Neural progenitor cell (in vitro differentiated cells): ENCODE results near the gene OSBPL1A. TPM values are rescaled to one million over a fixed set of nuclear protein-coding genes. Genes with fewer than 3 reads are reported as not detected.

Experiments
- DNase-seq: peaks from one replicate; pipeline ENCODE4 v3.0.0-alpha.2; 2016; ENCODE audit warnings: low spot score
- H2AFZ ChIP-seq: fragments of 200-600 bp; sonication (generic); replicated peaks from 2 replicates; pipeline ENCODE4 v1.6.1; 2016; ENCODE audit warnings: antibody characterized with exemption
- H3F3A ChIP-seq: fragments of 200-600 bp; sonication (generic); 2 replicates; pipeline ENCODE4 v1.6.1; 2016; ENCODE audit warnings: antibody characterized with exemption, low read depth
- H3K27ac ChIP-seq: fragments of 200-600 bp; sonication (generic); 2 replicates; pipeline ENCODE4 v1.5.1; 2016; ENCODE audit warnings: mild to moderate bottlenecking
- H3K27me3 ChIP-seq: fragments of 200-600 bp; sonication (generic); 2 replicates; pipeline ENCODE4 v1.6.1; 2016; ENCODE audit warnings: mild to moderate bottlenecking, moderate library complexity
- H3K36me3 ChIP-seq: fragments of 200-600 bp; sonication (generic); 2 replicates; pipeline ENCODE4 v1.5.1; 2016
- H3K4me1 ChIP-seq: fragments of 200-600 bp; sonication (generic); 2 replicates; pipeline ENCODE4 v1.6.1; 2016; ENCODE audit warnings: mixed run types
- H3K4me2 ChIP-seq: fragments of 200-600 bp; sonication (generic); 2 replicates; pipeline ENCODE4 v1.6.1; 2016
- H3K4me3 ChIP-seq: fragments of 200-600 bp; sonication (generic); 2 replicates; pipeline ENCODE4 v1.5.1; 2016
- H3K79me2 ChIP-seq: fragments of 200-600 bp; sonication (generic); 2 replicates; pipeline ENCODE4 v1.6.1; 2016; ENCODE audit warnings: low read depth
- H3K9ac ChIP-seq: fragments of 200-600 bp; sonication (generic); 2 replicates; pipeline ENCODE4 v1.6.1; 2016
- H3K9me3 ChIP-seq: fragments of 200-600 bp; sonication (generic); 2 replicates; pipeline ENCODE4 v1.5.1; 2016; ENCODE audit warnings: low read depth
- H4K20me1 ChIP-seq: fragments of 200-600 bp; sonication (generic); 2 replicates; pipeline ENCODE4 v1.6.1; 2016; ENCODE audit warnings: low read depth
- H3K27ac Mint-ChIP-seq: 3 replicates; pipeline ENCODE4 v1.8.0; 2021; ENCODE audit warnings: mixed read lengths
- H3K27me3 Mint-ChIP-seq: 2 replicates; pipeline ENCODE4 v1.8.0; 2022; ENCODE audit warnings: low read depth, mild to moderate bottlenecking, inconsistent platforms, moderate library complexity, mixed read lengths; ENCODE audit not compliant: insufficient read depth
- H3K36me3 Mint-ChIP-seq: 3 replicates; pipeline ENCODE4 v1.8.0; 2021; ENCODE audit warnings: mixed read lengths
- H3K4me1 Mint-ChIP-seq: 3 replicates; pipeline ENCODE4 v1.8.0; 2021; ENCODE audit warnings: mixed read lengths
- H3K4me3 Mint-ChIP-seq: 3 replicates; pipeline ENCODE4 v1.8.0; 2021; ENCODE audit warnings: mild to moderate bottlenecking, moderate library complexity, mixed read lengths
- H3K9me3 Mint-ChIP-seq: 3 replicates; pipeline ENCODE4 v1.8.0; 2020; ENCODE audit warnings: mixed read lengths
- EZH2 ChIP-seq: fragments of 200-600 bp; sonication (generic); IDR thresholded peaks from 2 replicates; pipeline ENCODE4 v1.6.1; 2017; ENCODE audit warnings: antibody characterized with exemption, mild to moderate bottlenecking, moderate library complexity
- EZH2phosphoT487 ChIP-seq: fragments of 200-600 bp; sonication (generic); IDR thresholded peaks from 2 replicates; pipeline ENCODE4 v1.6.1; 2017; ENCODE audit warnings: antibody characterized with exemption
- total RNA-seq: library from RNA; depleted of rRNA; stranded (reverse); fragments of >200 nt; gene quantifications from 2 replicates; pipeline ENCODE4 v1.2.3, GENCODE V29; 2015; ENCODE audit warnings: low replicate concordance
- TF ChIP-seq, protein P1 (sequence below): fragments of 200-600 bp; sonication (generic); IDR thresholded peaks from 2 replicates; pipeline ENCODE4 v1.5.1; 2017; ENCODE audit warnings: antibody characterized with exemption, mild to moderate bottlenecking

Gene OSBPL1A
- total RNA-seq, 1 donor from 2014 or later, result 75.0 TPM

DNA sequence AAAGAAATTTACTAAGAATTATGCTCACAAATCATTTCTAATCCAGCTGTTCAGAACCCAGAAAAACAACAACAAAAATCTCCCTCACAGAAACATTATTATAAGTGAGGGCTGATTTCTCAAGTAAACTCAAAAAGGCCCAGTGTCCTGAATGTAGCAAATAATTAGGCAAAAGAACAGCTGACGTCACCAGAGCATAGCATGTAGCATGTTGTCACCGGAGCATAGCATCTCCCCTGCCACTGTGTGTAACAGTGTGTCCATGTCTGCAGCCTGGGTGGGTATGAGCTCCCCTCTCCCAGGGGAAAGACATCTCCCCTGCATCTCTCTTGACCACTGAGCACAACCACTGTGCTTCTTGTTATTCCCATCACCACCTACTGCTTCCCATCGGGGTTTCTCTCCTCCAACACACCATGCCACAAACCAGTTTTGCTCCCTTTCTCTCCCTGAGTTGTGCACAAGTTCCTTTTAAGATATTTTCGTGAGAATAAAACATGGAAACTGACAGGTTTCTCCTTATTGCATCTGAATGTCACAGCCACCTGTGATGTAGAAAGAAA lies 132.0 kb downstream of the OSBPL1A start:
- TF ChIP-seq, protein P1, sequence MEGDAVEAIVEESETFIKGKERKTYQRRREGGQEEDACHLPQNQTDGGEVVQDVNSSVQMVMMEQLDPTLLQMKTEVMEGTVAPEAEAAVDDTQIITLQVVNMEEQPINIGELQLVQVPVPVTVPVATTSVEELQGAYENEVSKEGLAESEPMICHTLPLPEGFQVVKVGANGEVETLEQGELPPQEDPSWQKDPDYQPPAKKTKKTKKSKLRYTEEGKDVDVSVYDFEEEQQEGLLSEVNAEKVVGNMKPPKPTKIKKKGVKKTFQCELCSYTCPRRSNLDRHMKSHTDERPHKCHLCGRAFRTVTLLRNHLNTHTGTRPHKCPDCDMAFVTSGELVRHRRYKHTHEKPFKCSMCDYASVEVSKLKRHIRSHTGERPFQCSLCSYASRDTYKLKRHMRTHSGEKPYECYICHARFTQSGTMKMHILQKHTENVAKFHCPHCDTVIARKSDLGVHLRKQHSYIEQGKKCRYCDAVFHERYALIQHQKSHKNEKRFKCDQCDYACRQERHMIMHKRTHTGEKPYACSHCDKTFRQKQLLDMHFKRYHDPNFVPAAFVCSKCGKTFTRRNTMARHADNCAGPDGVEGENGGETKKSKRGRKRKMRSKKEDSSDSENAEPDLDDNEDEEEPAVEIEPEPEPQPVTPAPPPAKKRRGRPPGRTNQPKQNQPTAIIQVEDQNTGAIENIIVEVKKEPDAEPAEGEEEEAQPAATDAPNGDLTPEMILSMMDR, result no peak
- TF ChIP-seq EZH2 (no peak), EZH2phosphoT487 (no peak)
- no peak overlapping the region for H3K4me3 Mint-ChIP-seq

GRCh38 chr18:24263050-24263449 lies 134.6 kb downstream of the OSBPL1A start:
- H4K20me1 ChIP-seq, result no peaks in the 10 kb centered on the region
- no peaks in the 10 kb centered on the region for H3K27me3 Mint-ChIP-seq
- no peak overlapping the region for H2AFZ ChIP-seq
- no peak overlapping the region for H3K4me3 ChIP-seq
- peaks cover 13% of the 10 kb centered on the region for H3F3A ChIP-seq
- H3K9me3 ChIP-seq, result no peaks in the 10 kb centered on the region
- DNase-seq, result no peak
- peaks cover 4% of the 10 kb centered on the region for H3K9me3 Mint-ChIP-seq
- peaks cover 10% of the 10 kb centered on the region for H3K36me3 Mint-ChIP-seq
- H3K27ac Mint-ChIP-seq, result no peak overlapping the region
- no peak overlapping the region for H3K4me2 ChIP-seq
- H3K4me1 ChIP-seq, result peaks cover 10% of the 10 kb centered on the region
- H3K4me1 Mint-ChIP-seq, result peaks cover 3% of the 10 kb centered on the region
- peaks cover 23% of the 10 kb centered on the region for H3K79me2 ChIP-seq
- TF ChIP-seq, protein P1, result no peak
- TF ChIP-seq EZH2 (no peak), EZH2phosphoT487 (no peak)
- H3K27me3 ChIP-seq, result no peaks in the 10 kb centered on the region
- no peak overlapping the region for H3K9ac ChIP-seq
- H3K4me3 Mint-ChIP-seq, result no peak overlapping the region
- H3K36me3 ChIP-seq, result no peaks in the 10 kb centered on the region
- H3K27ac ChIP-seq, result no peak overlapping the region

More for the DNA sequence above, 132.0 kb downstream of the OSBPL1A start:
- Histone ChIP-seq H2AFZ (no peak overlapping the region), H3K79me2 (peaks cover 44% of the 10 kb centered on the region), H3K27ac (no peak overlapping the region), H4K20me1 (peaks cover 18% of the 10 kb centered on the region), H3K36me3 (no peaks in the 10 kb centered on the region), H3F3A (peaks cover 24% of the 10 kb centered on the region), H3K27me3 (no peaks in the 10 kb centered on the region), H3K9me3 (no peaks in the 10 kb centered on the region), H3K9ac (no peak overlapping the region), H3K4me1 (peaks cover 26% of the 10 kb centered on the region), H3K4me3 (no peak overlapping the region), H3K4me2 (no peak overlapping the region)
- H3K4me1 Mint-ChIP-seq, result peaks cover 20% of the 10 kb centered on the region
- H3K27me3 Mint-ChIP-seq, result peaks cover 2% of the 10 kb centered on the region
- DNase-seq, result no peak
- no peaks in the 10 kb centered on the region for H3K9me3 Mint-ChIP-seq
- peaks cover 8% of the 10 kb centered on the region for H3K36me3 Mint-ChIP-seq
- no peak overlapping the region for H3K27ac Mint-ChIP-seq

DNA sequence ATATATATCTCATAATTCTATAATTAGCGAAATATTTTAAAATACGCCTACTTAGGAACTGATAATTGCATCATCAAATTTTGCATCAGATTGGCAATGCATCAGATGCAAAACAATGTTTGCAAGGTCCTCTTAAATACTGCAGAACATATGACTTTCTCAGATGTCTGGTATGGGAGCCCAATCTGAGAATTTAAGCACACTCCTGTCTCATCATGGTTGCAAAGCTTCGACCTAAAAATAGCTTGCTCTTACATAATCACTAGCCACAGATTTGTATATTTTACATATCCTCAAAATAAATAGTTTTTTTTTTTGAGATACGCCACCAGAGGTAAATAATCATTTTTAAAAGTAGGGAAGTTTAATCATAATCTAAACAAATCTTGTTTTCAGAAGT lies 135.5 kb downstream of the OSBPL1A start:
- Histone ChIP-seq H3K4me1 (peaks cover 10% of the 10 kb centered on the region), H3K4me2 (no peak overlapping the region), H3K9ac (no peak overlapping the region), H3F3A (peaks cover 13% of the 10 kb centered on the region), H3K4me3 (no peak overlapping the region), H2AFZ (no peak overlapping the region), H3K27ac (no peak overlapping the region), H3K36me3 (no peaks in the 10 kb centered on the region), H3K27me3 (no peaks in the 10 kb centered on the region), H3K9me3 (no peaks in the 10 kb centered on the region), H4K20me1 (no peaks in the 10 kb centered on the region), H3K79me2 (peaks cover 13% of the 10 kb centered on the region)
- H3K27ac Mint-ChIP-seq, result no peak overlapping the region
- H3K36me3 Mint-ChIP-seq, result peaks cover 18% of the 10 kb centered on the region
- no peak for DNase-seq
- no peak overlapping the region for H3K4me3 Mint-ChIP-seq
- peaks cover 3% of the 10 kb centered on the region for H3K4me1 Mint-ChIP-seq
- TF ChIP-seq EZH2phosphoT487 (no peak), EZH2 (no peak)
- TF ChIP-seq, protein P1, result no peak
- H3K9me3 Mint-ChIP-seq, result peaks cover 11% of the 10 kb centered on the region
- peaks cover under 1% of the 10 kb centered on the region for H3K27me3 Mint-ChIP-seq
